ENCODE data around the gene NRSN2.
"Not testable (repeated sequence)": the region's sequence is repeated elsewhere in the genome, so short reads cannot be mapped to it uniquely, and the experiment has no call there.

NRSN2 gene

GRCh38 chr20:377578-377977, 30.7 kb downstream of the NRSN2 start:
- not testable (repeated sequence) for DNase-seq

GRCh38 chr20:378961-379336, 32.0 kb downstream of the NRSN2 start:
- no peak for DNase-seq

GRCh38 chr20:380763-381580, 34.1 kb downstream of the NRSN2 start:
- no peak for DNase-seq

GRCh38 chr20:381581-382290, 34.8 kb downstream of the NRSN2 start:
- peak; percentile 27 for DNase-seq

- no peak for DNase-seq
These were observed 35.6 kb downstream of the NRSN2 start for GRCh38 chr20:382291-383115.

- no peak for DNase-seq
These were observed 37.0 kb downstream of the NRSN2 start for GRCh38 chr20:383889-384288.

GRCh38 chr20:384723-385122, 37.8 kb downstream of the NRSN2 start:
- no peak for DNase-seq

- DNase-seq, result no peak
These were observed 38.5 kb downstream of the NRSN2 start for GRCh38 chr20:385448-385847.

GRCh38 chr20:386634-387033, 39.7 kb downstream of the NRSN2 start:
- not testable (repeated sequence) for DNase-seq

- no peak for DNase-seq
These were observed 40.6 kb downstream of the NRSN2 start for GRCh38 chr20:387520-387919.

GRCh38 chr20:388034-388994, 41.4 kb downstream of the NRSN2 start:
- DNase-seq, result no peak

GRCh38 chr20:389220-389619, 42.3 kb downstream of the NRSN2 start:
- DNase-seq, result no peak

GRCh38 chr20:391041-391711, 44.3 kb downstream of the NRSN2 start:
- no peak for DNase-seq

GRCh38 chr20:393296-393695, 46.4 kb downstream of the NRSN2 start:
- not testable (repeated sequence) for DNase-seq

- DNase-seq, result no peak
These were observed 49.3 kb downstream of the NRSN2 start for GRCh38 chr20:396252-396618.

GRCh38 chr20:396619-397431, 49.9 kb downstream of the NRSN2 start:
- DNase-seq, result no peak

- DNase-seq, result no peak
These were observed 50.7 kb downstream of the NRSN2 start for GRCh38 chr20:397432-398237.

GRCh38 chr20:399182-399707, 52.3 kb downstream of the NRSN2 start:
- no peak for DNase-seq

GRCh38 chr20:400128-400453, 53.2 kb downstream of the NRSN2 start:
- no peak for DNase-seq

Measured in NCI-H1048 (cell line).